Osteoblast (primary cell): ENCODE results near the gene CCDC172. TPM values are rescaled to one million over a fixed set of nuclear protein-coding genes. Genes with fewer than 3 reads are reported as not detected.
A peak's percentile ranks its signal among the peaks of the same experiment; 100 is the strongest.

Experiments
- DNase-seq: peaks from one replicate; pipeline ENCODE4 v3.0.0; 2011; ENCODE audit warnings: low spot score, mixed read lengths; ENCODE audit not compliant: insufficient read length; ENCODE audit errors: missing footprints
- H2AFZ ChIP-seq: 2 replicates; pipeline ENCODE4 v1.6.0; 2011; ENCODE audit warnings: mild to moderate bottlenecking, low read length
- H3K27ac ChIP-seq: 2 replicates; pipeline ENCODE4 v1.5.1; 2011; ENCODE audit warnings: mild to moderate bottlenecking, low read depth, low read length, moderate library complexity
- H3K27me3 ChIP-seq: 2 replicates; pipeline ENCODE4 v1.6.0; 2012; ENCODE audit warnings: mild to moderate bottlenecking, control low read depth, inconsistent platforms, low read length, moderate library complexity; ENCODE audit not compliant: insufficient read depth
- H3K36me3 ChIP-seq: 2 replicates; pipeline ENCODE4 v1.5.1; 2011; ENCODE audit warnings: mild to moderate bottlenecking, low read length, control low read depth, moderate library complexity; ENCODE audit not compliant: insufficient read depth
- H3K4me1 ChIP-seq: 2 replicates; pipeline ENCODE4 v1.5.1; 2011; ENCODE audit warnings: mild to moderate bottlenecking, low read length, control low read depth, moderate library complexity; ENCODE audit not compliant: insufficient read depth
- H3K4me2 ChIP-seq: 2 replicates; pipeline ENCODE4 v1.6.0; 2011; ENCODE audit warnings: mild to moderate bottlenecking, low read length; ENCODE audit not compliant: insufficient read depth
- H3K4me3 ChIP-seq: fragments of 200-600 bp; sonication (generic); 3 replicates; pipeline ENCODE4 v1.5.1; 2012; ENCODE audit warnings: mild to moderate bottlenecking, low read length, inconsistent platforms; ENCODE audit not compliant: insufficient read depth
- H3K79me2 ChIP-seq: 2 replicates; pipeline ENCODE4 v1.6.0; 2012; ENCODE audit warnings: mild to moderate bottlenecking, low read length, control low read depth, inconsistent platforms; ENCODE audit not compliant: insufficient read depth
- H3K9me3 ChIP-seq: 2 replicates; pipeline ENCODE4 v1.5.1; 2011; ENCODE audit warnings: low read depth, low read length, control low read depth
- H4K20me1 ChIP-seq: 2 replicates; pipeline ENCODE4 v1.6.0; 2012; ENCODE audit warnings: mild to moderate bottlenecking, low read length, control low read depth; ENCODE audit not compliant: insufficient read depth
- CTCF ChIP-seq: IDR thresholded peaks from 2 replicates; pipeline ENCODE4 v1.5.1; 2011; ENCODE audit warnings: mild to moderate bottlenecking, low read depth, low read length, moderate library complexity; ENCODE audit errors: extremely low read depth
- total RNA-seq: library from RNA; depleted of rRNA; stranded (reverse); fragments of >200 nt; gene quantifications from 2 replicates; pipeline ENCODE4 v1.2.3, GENCODE V29; 2012

CCDC172 gene
- total RNA-seq, 1 donor = not detected

GRCh38 chr10:116306847-116307246 is 17.4 kb upstream of the CCDC172 start:
- no peak for DNase-seq
- Histone ChIP-seq H3K4me3 (no peak overlapping the region), H3K4me2 (peak overlapping the region; percentile 46), H3K27me3 (no peaks in the 10 kb centered on the region), H4K20me1 (no peaks in the 10 kb centered on the region), H3K79me2 (no peaks in the 10 kb centered on the region), H3K4me1 (peaks cover 6% of the 10 kb centered on the region), H3K27ac (peak overlapping the region; percentile 76), H2AFZ (no peak overlapping the region), H3K9me3 (no peaks in the 10 kb centered on the region), H3K36me3 (no peaks in the 10 kb centered on the region)
- no peak for TF ChIP-seq CTCF

GRCh38 chr10:116307455-116307854 is 16.8 kb upstream of the CCDC172 start:
- Histone ChIP-seq H3K79me2 (no peaks in the 10 kb centered on the region), H3K27ac (peak overlapping the region; percentile 76), H4K20me1 (no peaks in the 10 kb centered on the region), H3K4me2 (peak overlapping the region; percentile 46), H2AFZ (no peak overlapping the region), H3K36me3 (no peaks in the 10 kb centered on the region), H3K27me3 (no peaks in the 10 kb centered on the region), H3K4me1 (peaks cover 6% of the 10 kb centered on the region), H3K4me3 (no peak overlapping the region), H3K9me3 (no peaks in the 10 kb centered on the region)
- TF ChIP-seq CTCF = no peak
- DNase-seq = no peak

- DNase-seq = no peak
- Histone ChIP-seq H3K27me3 (no peaks in the 10 kb centered on the region), H3K36me3 (no peaks in the 10 kb centered on the region), H3K9me3 (no peaks in the 10 kb centered on the region), H3K27ac (no peak overlapping the region), H3K4me3 (no peak overlapping the region), H2AFZ (no peak overlapping the region), H3K4me1 (peaks cover 6% of the 10 kb centered on the region), H4K20me1 (no peaks in the 10 kb centered on the region), H3K79me2 (no peaks in the 10 kb centered on the region), H3K4me2 (no peak overlapping the region)
- TF ChIP-seq CTCF = no peak
These were observed 13.2 kb upstream of the CCDC172 start for GRCh38 chr10:116311016-116311415.

GRCh38 chr10:116311706-116312490 is 12.3 kb upstream of the CCDC172 start:
- no peak for DNase-seq
- Histone ChIP-seq H3K4me1 (peaks cover 6% of the 10 kb centered on the region), H3K4me2 (no peak overlapping the region), H3K4me3 (no peak overlapping the region), H4K20me1 (no peaks in the 10 kb centered on the region), H3K36me3 (no peaks in the 10 kb centered on the region), H2AFZ (no peak overlapping the region), H3K27ac (no peak overlapping the region), H3K79me2 (no peaks in the 10 kb centered on the region), H3K27me3 (no peaks in the 10 kb centered on the region), H3K9me3 (no peaks in the 10 kb centered on the region)
- no peak for TF ChIP-seq CTCF
